Breast epithelium (tissue), 3 donors: Measurements from ENCODE around the gene G6PC2.

Source experiments
- POLR2A ChIP-seq: fragments of 450-650 bp; IDR thresholded peaks from one replicate; pipeline ENCODE4 v1.6.1; 2016; ENCODE audit warnings: antibody characterized with exemption, mild to moderate bottlenecking, moderate library complexity
- POLR2AphosphoS5 ChIP-seq, 3 donors: sonication (generic); formaldehyde crosslinking; IDR thresholded peaks; one replicate each; pipeline ENCODE4 v1.6.1; 2017; ENCODE audit warnings: antibody characterized with exemption in 3 of 3
- TF ChIP-seq, protein P1 (sequence below), 3 donors: fragments of 450-650 bp; IDR thresholded peaks; one replicate each; pipeline ENCODE4 v1.5.1; 2016 to 2017; ENCODE audit warnings: antibody characterized with exemption in 3 of 3, mild to moderate bottlenecking in 3 of 3, moderate library complexity in 3 of 3

DNA sequence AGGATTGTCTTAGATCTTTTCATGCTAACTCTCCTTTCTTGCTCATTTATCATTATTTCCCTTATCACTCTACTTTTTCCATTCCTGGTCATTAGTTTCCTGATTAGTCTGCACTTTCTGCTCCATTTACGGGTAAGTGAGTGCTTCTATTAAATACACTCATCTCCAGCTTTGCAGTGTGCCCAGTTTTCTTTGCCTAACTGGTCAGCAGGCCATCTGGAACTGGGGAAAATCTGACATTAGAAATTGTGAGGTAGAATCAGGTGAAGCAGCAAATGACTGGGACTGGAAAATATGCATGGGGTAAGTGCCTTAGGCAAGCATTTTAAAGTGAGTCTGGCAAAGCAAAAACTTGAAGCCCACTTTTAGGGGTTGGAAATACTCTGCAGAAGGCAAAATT lies 29.2 kb downstream of the G6PC2 start:
- no peak for TF ChIP-seq POLR2A
- TF ChIP-seq, protein P1, sequence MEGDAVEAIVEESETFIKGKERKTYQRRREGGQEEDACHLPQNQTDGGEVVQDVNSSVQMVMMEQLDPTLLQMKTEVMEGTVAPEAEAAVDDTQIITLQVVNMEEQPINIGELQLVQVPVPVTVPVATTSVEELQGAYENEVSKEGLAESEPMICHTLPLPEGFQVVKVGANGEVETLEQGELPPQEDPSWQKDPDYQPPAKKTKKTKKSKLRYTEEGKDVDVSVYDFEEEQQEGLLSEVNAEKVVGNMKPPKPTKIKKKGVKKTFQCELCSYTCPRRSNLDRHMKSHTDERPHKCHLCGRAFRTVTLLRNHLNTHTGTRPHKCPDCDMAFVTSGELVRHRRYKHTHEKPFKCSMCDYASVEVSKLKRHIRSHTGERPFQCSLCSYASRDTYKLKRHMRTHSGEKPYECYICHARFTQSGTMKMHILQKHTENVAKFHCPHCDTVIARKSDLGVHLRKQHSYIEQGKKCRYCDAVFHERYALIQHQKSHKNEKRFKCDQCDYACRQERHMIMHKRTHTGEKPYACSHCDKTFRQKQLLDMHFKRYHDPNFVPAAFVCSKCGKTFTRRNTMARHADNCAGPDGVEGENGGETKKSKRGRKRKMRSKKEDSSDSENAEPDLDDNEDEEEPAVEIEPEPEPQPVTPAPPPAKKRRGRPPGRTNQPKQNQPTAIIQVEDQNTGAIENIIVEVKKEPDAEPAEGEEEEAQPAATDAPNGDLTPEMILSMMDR (IDR thresholded peaks at IDR 0.05), result no peak
- no peak for TF ChIP-seq POLR2AphosphoS5 (IDR thresholded peaks at IDR 0.05)
